Renal pelvis (tissue), 4 donors: ENCODE results near the gene GNA15. TPM values are rescaled to one million over a fixed set of nuclear protein-coding genes. Genes with fewer than 3 reads are reported as not detected.
"Not testable (repeated sequence)": the region's sequence is repeated elsewhere in the genome, so short reads cannot be mapped to it uniquely, and the experiment has no call there.

Source experiments
- DNase-seq: peaks from one replicate; pipeline ENCODE4 v3.0.0-alpha.2; 2013
- polyA plus RNA-seq, 3 donors: library from polyadenylated mRNA; unstranded; fragments of 120-200 nt; gene quantifications; one replicate each; pipeline ENCODE4 v1.2.1, GENCODE V29; 2013; ENCODE audit not compliant: insufficient read length in 3 of 3

GNA15 gene
- polyA plus RNA-seq, 3 donors = 0.99 to 1.4 (median 1.0) TPM

- no peak for DNase-seq
These were observed 12.7 kb downstream of the GNA15 start for GRCh38 chr19:3148503-3148902.

- no peak for DNase-seq
These were observed 13.3 kb downstream of the GNA15 start for GRCh38 chr19:3149089-3149488.

- DNase-seq = no peak
These were observed 14.0 kb downstream of the GNA15 start for GRCh38 chr19:3149526-3150505.

- no peak for DNase-seq
These were observed 15.0 kb downstream of the GNA15 start for GRCh38 chr19:3150739-3151329.

- DNase-seq = no peak
These were observed 16.0 kb downstream of the GNA15 start for GRCh38 chr19:3151563-3152418.

- no peak for DNase-seq
These were observed 16.6 kb downstream of the GNA15 start for GRCh38 chr19:3152419-3152780.

- DNase-seq = no peak
These were observed 17.7 kb downstream of the GNA15 start for GRCh38 chr19:3153286-3154230.

- DNase-seq = not testable (repeated sequence)
These were observed 18.6 kb downstream of the GNA15 start for GRCh38 chr19:3154447-3154846.

GRCh38 chr19:3154957-3155736 is 19.3 kb downstream of the GNA15 start:
- no peak for DNase-seq

GRCh38 chr19:3157096-3157845 is 21.4 kb downstream of the GNA15 start:
- no peak for DNase-seq

- no peak for DNase-seq
These were observed 23.7 kb downstream of the GNA15 start for GRCh38 chr19:3159565-3159964.

GRCh38 chr19:3160219-3160618 is 24.4 kb downstream of the GNA15 start:
- no peak for DNase-seq

GRCh38 chr19:3161453-3161852 is 25.6 kb downstream of the GNA15 start:
- no peak for DNase-seq

GRCh38 chr19:3162418-3163229 is 26.8 kb downstream of the GNA15 start:
- no peak for DNase-seq

- peak; percentile 56 for DNase-seq
These were observed 27.5 kb downstream of the GNA15 start for GRCh38 chr19:3163230-3163886.

- DNase-seq = no peak
These were observed 28.1 kb downstream of the GNA15 start for GRCh38 chr19:3163943-3164342.

- DNase-seq = no peak
These were observed 31.9 kb downstream of the GNA15 start for GRCh38 chr19:3167533-3168272.
